ENCODE data around the gene CTNNBL1. TPM values are rescaled to one million over a fixed set of nuclear protein-coding genes. Genes with fewer than 3 reads are reported as not detected.
"Not testable (repeated sequence)": the region's sequence is repeated elsewhere in the genome, so short reads cannot be mapped to it uniquely, and the experiment has no call there.

CTNNBL1 gene
- total RNA-seq, 1 experiment from 2014 or later: 37.6 TPM

- DNase-seq (ENCODE audit: extremely low read depth, low read depth): no peak
Observed at GRCh38 chr20:37677969-37678861, 15.6 kb upstream of the CTNNBL1 start.

DNA sequence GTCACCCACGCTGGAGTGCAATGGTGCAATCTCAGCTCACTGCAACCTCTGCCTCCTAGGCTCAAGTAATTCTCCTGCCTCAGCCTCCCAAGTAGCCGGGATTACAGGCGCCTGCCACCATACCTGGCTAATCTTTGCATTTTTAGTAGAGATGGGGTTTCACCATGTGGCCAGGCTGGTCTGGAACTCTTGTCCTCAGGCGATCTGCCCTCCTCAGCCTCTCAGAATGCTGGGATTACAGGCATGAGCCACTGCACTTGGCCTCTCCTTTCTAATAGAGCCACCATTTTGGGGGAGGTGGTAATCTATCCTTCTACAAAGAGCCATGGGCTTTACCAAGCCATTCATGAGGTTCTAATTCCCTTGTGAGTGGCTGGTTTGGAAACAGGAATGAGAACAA, 14.1 kb upstream of the CTNNBL1 start:
- DNase-seq (ENCODE audit: extremely low read depth, low read depth): not testable (repeated sequence)

DNA sequence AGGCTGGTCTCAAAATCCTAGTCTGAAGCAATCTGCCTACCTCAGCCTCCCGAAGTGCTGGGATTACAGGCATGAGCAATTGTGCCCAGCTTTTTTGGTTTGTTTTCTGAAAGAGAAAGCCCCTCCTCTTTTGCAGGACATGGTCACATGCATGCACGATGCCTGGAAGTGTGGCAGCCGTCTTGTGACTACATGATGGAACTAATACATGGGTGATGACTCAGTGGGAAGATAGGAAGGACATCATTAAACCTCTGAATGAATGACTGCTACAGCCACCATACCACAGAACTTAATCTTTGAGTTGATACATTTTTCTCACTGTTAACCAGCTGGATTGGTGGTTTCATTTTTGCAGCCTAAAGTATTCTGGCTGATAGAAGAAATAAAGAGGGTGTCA, 13.4 kb upstream of the CTNNBL1 start:
- no peak for DNase-seq (ENCODE audit: extremely low read depth, low read depth)

GRCh38 chr20:37681384-37682112, 12.3 kb upstream of the CTNNBL1 start:
- no peak for DNase-seq (ENCODE audit: extremely low read depth, low read depth)

- not testable (repeated sequence) for DNase-seq (ENCODE audit: extremely low read depth, low read depth)
Observed at GRCh38 chr20:37683146-37683545, 10.7 kb upstream of the CTNNBL1 start.

- DNase-seq (ENCODE audit: extremely low read depth, low read depth): no peak
Observed at GRCh38 chr20:37686762-37687477, 6.9 kb upstream of the CTNNBL1 start.

- DNase-seq (ENCODE audit: extremely low read depth, low read depth): no peak
Observed at GRCh38 chr20:37687478-37687805, 6.4 kb upstream of the CTNNBL1 start.

DNA sequence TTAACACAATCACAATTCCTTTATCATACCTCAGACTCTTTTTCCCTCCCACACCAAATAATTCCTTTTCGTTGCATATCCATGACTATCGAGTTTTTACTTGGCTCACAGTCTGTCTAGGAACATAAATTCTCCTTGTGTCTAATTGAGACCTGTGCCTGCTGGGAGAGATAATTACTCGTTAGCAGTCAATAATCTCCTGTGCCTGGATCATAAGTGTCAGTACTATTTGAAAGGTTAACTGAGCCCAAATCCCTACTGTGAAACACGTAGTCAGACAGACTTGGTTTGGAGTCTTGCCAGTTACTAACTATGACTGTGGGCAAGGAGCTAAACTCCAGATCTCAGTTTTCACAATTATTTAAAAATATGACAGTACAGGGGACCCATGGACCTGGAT, 5.7 kb upstream of the CTNNBL1 start:
- DNase-seq (ENCODE audit: extremely low read depth, low read depth): no peak

GRCh38 chr20:37690626-37691369, 3.0 kb upstream of the CTNNBL1 start:
- no peak for DNase-seq (ENCODE audit: extremely low read depth, low read depth)

- no peak for DNase-seq (ENCODE audit: extremely low read depth, low read depth)
Observed at GRCh38 chr20:37692459-37693166, 1.2 kb upstream of the CTNNBL1 start.

GRCh38 chr20:37693242-37693634, 592 bp upstream of the CTNNBL1 start:
- DNase-seq (ENCODE audit: extremely low read depth, low read depth): no peak

- DNase-seq (ENCODE audit: extremely low read depth, low read depth): no peak
Observed at GRCh38 chr20:37695684-37696342, 2.0 kb downstream of the CTNNBL1 start.

DNA sequence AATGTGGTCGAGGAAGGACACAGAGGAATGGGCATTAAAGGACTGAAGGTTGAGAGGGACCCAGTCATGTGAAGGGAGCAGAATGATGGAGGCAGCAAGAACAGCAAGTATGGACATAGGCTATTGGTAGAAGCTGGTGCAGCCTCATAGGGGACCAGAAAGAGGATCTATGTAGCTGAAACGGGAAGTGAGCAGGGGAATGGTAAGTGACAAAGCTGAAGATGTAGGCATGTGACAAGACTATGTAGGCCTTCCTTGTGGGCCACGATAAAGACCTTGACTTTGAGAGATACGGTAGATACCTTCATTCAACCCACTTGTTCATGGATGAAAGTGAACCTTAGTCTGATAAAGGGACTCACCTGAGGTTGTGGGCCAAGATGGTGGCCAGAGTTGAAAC, 3.5 kb downstream of the CTNNBL1 start:
- DNase-seq (ENCODE audit: extremely low read depth, low read depth): no peak

DNA sequence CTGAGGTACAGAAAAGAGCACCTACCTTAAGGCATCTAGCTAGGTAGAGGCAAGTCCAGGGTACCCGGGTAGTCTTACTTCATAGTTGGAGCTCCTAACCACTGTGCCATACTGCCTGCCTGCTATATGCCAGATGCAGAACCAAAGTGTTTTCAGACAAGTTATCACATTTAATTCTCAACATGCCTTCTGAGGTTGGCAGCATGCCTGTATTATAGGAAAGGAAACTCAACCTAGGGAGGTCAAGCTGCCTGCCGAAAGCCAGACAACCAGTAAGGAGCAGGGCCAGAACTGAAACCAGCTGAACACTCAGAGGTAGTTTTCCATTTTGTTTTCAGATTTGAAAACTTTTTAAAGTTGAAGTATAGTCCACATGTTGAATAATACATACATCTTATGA, 5.4 kb downstream of the CTNNBL1 start:
- no peak for DNase-seq (ENCODE audit: extremely low read depth, low read depth)

DNA sequence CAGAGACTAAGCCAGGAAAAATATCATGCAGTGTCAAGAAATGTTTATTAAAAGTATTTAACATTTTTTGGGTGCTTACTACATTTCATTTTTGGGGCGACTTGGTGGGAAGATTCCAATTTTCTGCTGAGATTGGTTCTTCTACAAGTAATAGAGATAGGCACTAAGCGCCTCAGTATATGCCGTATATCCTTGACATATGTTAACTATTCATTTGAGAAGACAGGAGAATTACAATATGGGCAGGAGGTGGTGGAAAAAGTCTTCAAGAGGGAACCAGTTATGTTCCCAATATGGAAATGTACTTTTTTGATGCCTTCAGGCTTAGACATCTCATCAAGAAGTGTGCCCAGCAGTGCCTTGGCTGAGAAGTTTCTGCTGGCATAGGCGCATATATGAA, 6.5 kb downstream of the CTNNBL1 start:
- DNase-seq (ENCODE audit: extremely low read depth, low read depth): no peak

DNA sequence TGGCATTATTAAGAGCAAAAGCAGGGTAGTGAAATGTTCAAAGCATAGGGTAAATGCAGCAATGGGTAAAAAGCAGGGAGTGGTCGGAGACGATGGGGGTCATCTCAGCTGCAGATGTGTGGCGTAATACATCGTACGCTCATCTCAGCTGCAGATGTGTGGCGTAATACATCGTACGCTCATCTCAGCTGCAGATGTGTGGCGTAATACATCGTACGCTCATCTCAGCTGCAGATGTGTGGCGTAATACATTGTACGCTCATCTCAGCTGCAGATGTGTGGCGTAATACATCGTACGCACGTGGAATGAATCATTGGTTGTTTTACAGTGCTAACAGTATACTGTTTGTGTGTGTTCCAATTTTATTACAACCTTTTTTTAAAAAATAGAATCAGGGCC, 7.8 kb downstream of the CTNNBL1 start:
- peak; percentile 44 for DNase-seq (ENCODE audit: extremely low read depth, low read depth)

DNA sequence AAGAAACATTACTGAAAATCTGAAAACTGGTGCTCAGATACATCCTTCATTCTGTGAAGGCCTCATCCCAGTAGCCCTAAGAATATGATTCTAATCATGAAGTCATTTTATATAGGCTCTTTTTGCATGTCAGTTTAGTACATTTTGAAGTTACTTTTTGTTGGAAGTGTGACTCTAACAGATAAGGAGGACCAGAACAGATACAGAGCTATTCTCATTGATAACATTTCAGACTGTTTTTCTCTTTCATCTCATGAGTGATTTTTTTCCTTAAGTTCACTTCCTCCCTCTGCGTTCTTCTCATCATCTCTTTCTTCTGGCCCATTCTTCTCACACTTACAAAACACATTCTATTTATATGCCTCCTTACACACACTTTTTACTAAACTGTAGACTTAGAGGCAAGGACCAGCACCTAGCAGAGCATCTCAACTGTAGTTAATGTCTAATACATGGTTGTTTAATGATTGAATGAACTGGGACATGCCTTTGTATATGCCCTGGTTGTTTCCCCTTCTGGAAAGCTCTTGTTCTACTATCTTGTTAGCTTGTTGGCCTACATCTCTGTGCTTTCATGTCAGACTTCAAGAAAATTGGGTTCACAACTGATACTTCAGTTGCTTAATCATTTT, 8.7 kb downstream of the CTNNBL1 start:
- DNase-seq (ENCODE audit: extremely low read depth, low read depth): no peak

GRCh38 chr20:37703035-37703845, 9.4 kb downstream of the CTNNBL1 start:
- DNase-seq (ENCODE audit: extremely low read depth, low read depth): no peak

Data from NCI-H460 (cell line).